GM12892 (cell line): ENCODE data around the gene NFIC.

ENCODE experiments used
- POLR2A ChIP-seq: IDR thresholded peaks from 2 replicates; pipeline ENCODE4 v1.6.1; 2011; ENCODE audit warnings: low read depth, low read length, control low read depth
- POLR2AphosphoS5 ChIP-seq: IDR thresholded peaks from 2 replicates; pipeline ENCODE4 v1.6.1; 2011; ENCODE audit warnings: low read depth, low read length, control low read depth
- TAF1 ChIP-seq: IDR thresholded peaks from 2 replicates; pipeline ENCODE4 v1.6.1; 2011; ENCODE audit warnings: low read depth, mild to moderate bottlenecking, control low read depth, low read length, borderline replicate concordance

- TF ChIP-seq POLR2A (no peak), POLR2AphosphoS5 (no peak), TAF1 (no peak)
Observed at GRCh38 chr19:3479834-3480215, 113.4 kb downstream of the NFIC start.
